Nephron progenitor cell (in vitro differentiated cells): Measurements from ENCODE around the gene ST6GALNAC1.

Experiments used
- DNase-seq: peaks from one replicate; pipeline ENCODE4 v3.0.0; 2021
- H3K27ac Mint-ChIP-seq: 2 replicates; pipeline ENCODE4 v1.8.0; 2021; ENCODE audit warnings: mild to moderate bottlenecking, moderate library complexity, mixed read lengths
- H3K27me3 Mint-ChIP-seq: 2 replicates; pipeline ENCODE4 v1.8.0; 2021; ENCODE audit warnings: mild to moderate bottlenecking, low read depth, mixed read lengths; ENCODE audit not compliant: poor library complexity
- H3K36me3 Mint-ChIP-seq: 2 replicates; pipeline ENCODE4 v1.8.0; 2021; ENCODE audit warnings: low read depth, mixed read lengths
- H3K4me1 Mint-ChIP-seq: 2 replicates; pipeline ENCODE4 v1.8.0; 2021; ENCODE audit warnings: mixed read lengths
- H3K4me3 Mint-ChIP-seq: 2 replicates; pipeline ENCODE4 v1.8.0; 2021; ENCODE audit warnings: mild to moderate bottlenecking, moderate library complexity, mixed read lengths
- H3K9me3 Mint-ChIP-seq: 2 replicates; pipeline ENCODE4 v1.8.0; 2021; ENCODE audit warnings: mild to moderate bottlenecking, moderate library complexity, mixed read lengths
- TF ChIP-seq, protein P1 (sequence below): fragments of 200-600 bp; sonication (generic); IDR thresholded peaks from 2 replicates; pipeline ENCODE4 v1.5.0; 2021; ENCODE audit warnings: antibody characterized with exemption

ST6GALNAC1 gene

GRCh38 chr17:76577876-76578275 is 65.7 kb downstream of the ST6GALNAC1 start:
- no peak overlapping the region for H3K27ac Mint-ChIP-seq
- H3K4me3 Mint-ChIP-seq, result no peak overlapping the region
- H3K9me3 Mint-ChIP-seq, result no peaks in the 10 kb centered on the region
- no peak for DNase-seq
- TF ChIP-seq, protein P1, sequence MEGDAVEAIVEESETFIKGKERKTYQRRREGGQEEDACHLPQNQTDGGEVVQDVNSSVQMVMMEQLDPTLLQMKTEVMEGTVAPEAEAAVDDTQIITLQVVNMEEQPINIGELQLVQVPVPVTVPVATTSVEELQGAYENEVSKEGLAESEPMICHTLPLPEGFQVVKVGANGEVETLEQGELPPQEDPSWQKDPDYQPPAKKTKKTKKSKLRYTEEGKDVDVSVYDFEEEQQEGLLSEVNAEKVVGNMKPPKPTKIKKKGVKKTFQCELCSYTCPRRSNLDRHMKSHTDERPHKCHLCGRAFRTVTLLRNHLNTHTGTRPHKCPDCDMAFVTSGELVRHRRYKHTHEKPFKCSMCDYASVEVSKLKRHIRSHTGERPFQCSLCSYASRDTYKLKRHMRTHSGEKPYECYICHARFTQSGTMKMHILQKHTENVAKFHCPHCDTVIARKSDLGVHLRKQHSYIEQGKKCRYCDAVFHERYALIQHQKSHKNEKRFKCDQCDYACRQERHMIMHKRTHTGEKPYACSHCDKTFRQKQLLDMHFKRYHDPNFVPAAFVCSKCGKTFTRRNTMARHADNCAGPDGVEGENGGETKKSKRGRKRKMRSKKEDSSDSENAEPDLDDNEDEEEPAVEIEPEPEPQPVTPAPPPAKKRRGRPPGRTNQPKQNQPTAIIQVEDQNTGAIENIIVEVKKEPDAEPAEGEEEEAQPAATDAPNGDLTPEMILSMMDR, result no peak
- H3K27me3 Mint-ChIP-seq, result peaks cover 22% of the 10 kb centered on the region
- H3K36me3 Mint-ChIP-seq, result no peaks in the 10 kb centered on the region
- peaks cover 27% of the 10 kb centered on the region for H3K4me1 Mint-ChIP-seq

DNA sequence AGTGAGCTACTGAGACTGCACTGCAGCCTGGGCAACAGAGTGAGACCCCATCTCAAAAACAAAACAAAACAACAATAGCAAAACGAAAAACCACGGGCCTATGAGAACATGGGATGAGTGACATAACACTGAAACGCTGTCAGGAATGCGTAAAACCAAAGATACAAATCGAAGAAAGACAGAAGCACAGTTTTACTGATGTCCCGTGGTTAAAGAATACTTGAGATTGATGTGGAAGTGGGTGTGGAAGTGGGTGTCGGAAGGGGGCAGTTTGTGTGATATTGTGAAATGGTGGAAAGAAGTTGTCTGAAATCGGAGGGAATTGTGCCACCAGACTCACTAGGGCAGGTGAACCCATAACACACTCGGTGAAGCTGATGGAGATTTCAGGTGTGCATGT is 67.4 kb downstream of the ST6GALNAC1 start:
- TF ChIP-seq, protein P1, result no peak
- Mint-ChIP-seq H3K27me3 (peaks cover 5% of the 10 kb centered on the region), H3K36me3 (no peaks in the 10 kb centered on the region), H3K4me1 (peaks cover 23% of the 10 kb centered on the region), H3K4me3 (no peak overlapping the region), H3K27ac (no peak overlapping the region), H3K9me3 (no peaks in the 10 kb centered on the region)
- DNase-seq, result no peak

- Mint-ChIP-seq H3K9me3 (no peaks in the 10 kb centered on the region), H3K4me3 (no peak overlapping the region), H3K4me1 (peaks cover 17% of the 10 kb centered on the region), H3K36me3 (no peaks in the 10 kb centered on the region), H3K27me3 (peaks cover 2% of the 10 kb centered on the region), H3K27ac (no peak overlapping the region)
- no peak for DNase-seq
- TF ChIP-seq, protein P1, result no peak
Measured at GRCh38 chr17:76575570-76575969, 68.0 kb downstream of the ST6GALNAC1 start.
